ENCODE results near the gene NFKBIB.

NFKBIB gene

GRCh38 chr19:38861368-38861767 is 38.4 kb upstream of the NFKBIB start:
- Histone ChIP-seq H3K4me1 (no peaks in the 10 kb centered on the region), H3K9ac (no peak overlapping the region), H3K36me3 (ENCODE audit: control insufficient read depth, insufficient read depth, low read length) (no peaks in the 10 kb centered on the region), H3K4me3 (ENCODE audit: low read depth, low read length) (no peak overlapping the region), H3K4me2 (ENCODE audit: low read length) (no peak overlapping the region), H3K79me2 (no peaks in the 10 kb centered on the region), H3K9me3 (ENCODE audit: control insufficient read depth, low read length) (no peaks in the 10 kb centered on the region), H3K27me3 (ENCODE audit: control insufficient read depth, insufficient read depth, low read length) (no peaks in the 10 kb centered on the region), H3K27ac (no peak overlapping the region), H2AFZ (no peak overlapping the region)
- TF ChIP-seq, protein P1, sequence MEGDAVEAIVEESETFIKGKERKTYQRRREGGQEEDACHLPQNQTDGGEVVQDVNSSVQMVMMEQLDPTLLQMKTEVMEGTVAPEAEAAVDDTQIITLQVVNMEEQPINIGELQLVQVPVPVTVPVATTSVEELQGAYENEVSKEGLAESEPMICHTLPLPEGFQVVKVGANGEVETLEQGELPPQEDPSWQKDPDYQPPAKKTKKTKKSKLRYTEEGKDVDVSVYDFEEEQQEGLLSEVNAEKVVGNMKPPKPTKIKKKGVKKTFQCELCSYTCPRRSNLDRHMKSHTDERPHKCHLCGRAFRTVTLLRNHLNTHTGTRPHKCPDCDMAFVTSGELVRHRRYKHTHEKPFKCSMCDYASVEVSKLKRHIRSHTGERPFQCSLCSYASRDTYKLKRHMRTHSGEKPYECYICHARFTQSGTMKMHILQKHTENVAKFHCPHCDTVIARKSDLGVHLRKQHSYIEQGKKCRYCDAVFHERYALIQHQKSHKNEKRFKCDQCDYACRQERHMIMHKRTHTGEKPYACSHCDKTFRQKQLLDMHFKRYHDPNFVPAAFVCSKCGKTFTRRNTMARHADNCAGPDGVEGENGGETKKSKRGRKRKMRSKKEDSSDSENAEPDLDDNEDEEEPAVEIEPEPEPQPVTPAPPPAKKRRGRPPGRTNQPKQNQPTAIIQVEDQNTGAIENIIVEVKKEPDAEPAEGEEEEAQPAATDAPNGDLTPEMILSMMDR (IDR thresholded peaks at IDR 0.05): no peak

DNA sequence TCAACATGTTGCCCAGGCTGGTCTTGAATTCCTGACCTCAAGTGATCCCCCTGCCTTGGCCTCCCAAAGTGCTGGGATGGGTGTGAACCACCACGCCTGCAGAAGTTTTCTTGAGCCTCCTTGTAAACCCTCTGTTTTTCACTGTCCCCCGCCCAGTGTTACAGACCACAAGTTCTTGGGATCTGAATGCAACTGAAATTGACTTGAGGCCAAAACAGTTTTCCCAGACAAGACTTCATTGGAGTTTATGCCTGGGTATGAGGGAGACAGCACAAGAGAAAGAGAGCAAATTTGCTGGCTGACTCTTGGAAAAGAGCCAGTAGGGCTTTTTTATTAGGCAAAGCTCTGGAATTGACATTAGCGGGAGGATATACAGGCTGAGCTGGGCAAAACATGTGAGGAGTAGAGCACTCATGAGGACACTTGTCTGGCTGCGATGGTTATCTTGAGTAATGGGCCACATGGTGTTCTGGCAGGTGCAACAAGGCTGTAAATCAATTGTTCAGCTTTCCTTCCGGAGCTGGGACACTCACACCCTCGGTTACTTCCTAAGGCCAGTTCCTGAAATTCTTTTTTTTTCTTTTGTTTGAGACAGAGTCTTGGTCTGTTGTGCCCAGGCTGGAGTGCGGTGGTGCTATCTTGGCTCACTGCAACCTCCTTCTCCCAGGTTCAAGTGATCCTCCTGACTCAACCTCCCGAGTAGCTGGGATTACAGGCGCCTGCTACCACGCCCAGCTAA is 37.3 kb upstream of the NFKBIB start:
- H3K27me3 ChIP-seq (ENCODE audit: control insufficient read depth, insufficient read depth, low read length): no peaks in the 10 kb centered on the region
- H3K4me2 ChIP-seq (ENCODE audit: low read length): peak overlapping the region; percentile 9
- no peaks in the 10 kb centered on the region for H3K4me1 ChIP-seq
- H3K4me3 ChIP-seq (ENCODE audit: low read depth, low read length): no peak overlapping the region
- TF ChIP-seq, protein P1 (IDR thresholded peaks at IDR 0.05): no peak
- no peak overlapping the region for H2AFZ ChIP-seq
- H3K27ac ChIP-seq: no peak overlapping the region
- H3K36me3 ChIP-seq (ENCODE audit: control insufficient read depth, insufficient read depth, low read length): no peaks in the 10 kb centered on the region
- no peaks in the 10 kb centered on the region for H3K79me2 ChIP-seq
- no peaks in the 10 kb centered on the region for H3K9me3 ChIP-seq (ENCODE audit: control insufficient read depth, low read length)
- H3K9ac ChIP-seq: no peak overlapping the region

- no peaks in the 10 kb centered on the region for H3K27me3 ChIP-seq (ENCODE audit: control insufficient read depth, insufficient read depth, low read length)
- no peak overlapping the region for H3K27ac ChIP-seq
- no peak overlapping the region for H3K4me3 ChIP-seq (ENCODE audit: low read depth, low read length)
- H3K79me2 ChIP-seq: no peaks in the 10 kb centered on the region
- no peak overlapping the region for H3K9ac ChIP-seq
- H3K36me3 ChIP-seq (ENCODE audit: control insufficient read depth, insufficient read depth, low read length): no peaks in the 10 kb centered on the region
- no peaks in the 10 kb centered on the region for H3K9me3 ChIP-seq (ENCODE audit: control insufficient read depth, low read length)
- H3K4me1 ChIP-seq: peaks cover 2% of the 10 kb centered on the region
- H2AFZ ChIP-seq: no peak overlapping the region
- TF ChIP-seq, protein P1 (IDR thresholded peaks at IDR 0.05): no peak
- H3K4me2 ChIP-seq (ENCODE audit: low read length): no peak overlapping the region
Observed at GRCh38 chr19:38867171-38867780, 32.5 kb upstream of the NFKBIB start.

- H3K4me1 ChIP-seq: peaks cover 2% of the 10 kb centered on the region
- H3K9me3 ChIP-seq (ENCODE audit: control insufficient read depth, low read length): no peaks in the 10 kb centered on the region
- TF ChIP-seq, protein P1 (IDR thresholded peaks at IDR 0.05): no peak
- no peaks in the 10 kb centered on the region for H3K36me3 ChIP-seq (ENCODE audit: control insufficient read depth, insufficient read depth, low read length)
- no peak overlapping the region for H3K27ac ChIP-seq
- no peak overlapping the region for H2AFZ ChIP-seq
- no peaks in the 10 kb centered on the region for H3K27me3 ChIP-seq (ENCODE audit: control insufficient read depth, insufficient read depth, low read length)
- no peaks in the 10 kb centered on the region for H3K79me2 ChIP-seq
- H3K4me2 ChIP-seq (ENCODE audit: low read length): no peak overlapping the region
- no peak overlapping the region for H3K9ac ChIP-seq
- H3K4me3 ChIP-seq (ENCODE audit: low read depth, low read length): no peak overlapping the region
Observed at GRCh38 chr19:38868551-38868950, 31.2 kb upstream of the NFKBIB start.
